Kidney glomerular epithelial cell (primary cell): Measurements from ENCODE around the gene GSKIP.

Experiments
- DNase-seq: peaks from one replicate; lab custom pipeline; 2025; lab: John Stamatoyannopoulos, UW

Gene GSKIP

GRCh38 chr14:96380735-96381134, 17.4 kb downstream of the GSKIP start:
- no peak for DNase-seq

GRCh38 chr14:96383445-96383844, 20.1 kb downstream of the GSKIP start:
- DNase-seq = no peak

DNA sequence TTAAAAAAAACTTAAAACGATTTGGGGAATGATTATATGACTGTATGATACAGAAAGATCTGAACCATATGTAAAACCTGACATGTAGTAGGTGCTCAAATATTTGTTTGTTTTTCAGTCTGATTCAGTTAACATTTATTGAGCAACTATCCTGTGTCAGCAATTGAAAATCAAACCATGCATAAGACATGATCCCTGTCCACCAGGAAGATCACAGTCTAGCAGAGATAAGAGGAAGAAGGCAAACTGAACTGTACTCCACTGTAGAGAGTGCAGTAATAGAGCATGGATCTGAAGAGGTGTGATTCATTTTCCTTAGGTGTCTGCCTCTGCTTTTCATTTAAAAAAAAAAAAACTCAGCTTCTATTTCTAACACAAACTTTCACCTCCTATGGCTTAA, 20.7 kb downstream of the GSKIP start:
- no peak for DNase-seq

DNA sequence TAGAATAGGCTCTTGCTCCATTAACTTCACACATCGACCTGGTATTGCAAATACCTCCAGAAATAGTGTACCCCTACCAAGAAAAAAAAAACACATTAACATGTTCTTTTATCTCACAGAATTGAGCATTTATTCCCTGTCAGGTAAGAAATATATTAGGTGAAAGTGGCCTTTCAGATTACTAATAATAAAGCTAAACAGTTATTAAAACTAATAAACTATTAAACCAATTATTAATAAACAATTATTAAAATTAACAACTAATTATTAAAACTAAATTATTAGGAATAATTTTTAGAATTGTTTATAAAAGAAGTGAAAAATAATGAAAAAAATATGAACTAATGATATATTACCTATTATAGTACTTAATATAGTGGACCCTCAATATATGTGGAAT, 21.4 kb downstream of the GSKIP start:
- DNase-seq = no peak

DNA sequence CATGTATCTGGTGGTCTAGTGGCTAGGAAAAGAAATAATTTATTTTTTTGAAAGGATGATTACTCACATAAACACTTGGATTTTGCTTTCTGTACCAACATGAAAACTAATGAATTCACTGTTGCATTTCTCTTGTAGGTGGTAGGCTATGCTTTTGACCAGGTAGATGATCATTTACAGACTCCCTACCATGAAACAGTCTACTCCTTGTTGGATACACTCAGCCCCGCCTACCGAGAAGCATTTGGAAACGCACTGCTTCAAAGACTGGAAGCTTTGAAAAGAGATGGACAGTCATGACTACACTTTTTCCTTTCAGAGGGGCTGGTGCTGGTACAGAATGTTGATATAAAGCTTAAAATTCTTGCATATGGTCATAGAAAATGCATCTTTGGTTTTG, 22.1 kb downstream of the GSKIP start:
- no peak for DNase-seq

DNA sequence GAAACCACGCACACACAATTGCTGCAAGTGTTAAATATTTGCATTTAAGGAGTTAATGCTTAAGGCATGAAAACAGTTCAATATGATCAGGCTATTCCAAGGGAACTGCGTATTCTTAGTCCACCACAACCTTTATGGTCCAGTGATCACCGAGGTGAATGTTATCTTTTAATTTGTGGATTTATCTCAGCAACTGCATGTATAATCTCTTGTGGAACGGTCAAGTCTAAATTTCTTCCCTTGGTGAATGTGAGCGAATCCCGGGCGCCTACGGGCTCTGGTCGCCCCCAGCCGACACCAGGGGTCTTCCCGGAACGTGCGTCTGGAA, 27.6 kb downstream of the GSKIP start:
- no peak for DNase-seq

- peak; percentile 79 for DNase-seq
Measured at GRCh38 chr14:96391293-96392118, 28.2 kb downstream of the GSKIP start.

DNA sequence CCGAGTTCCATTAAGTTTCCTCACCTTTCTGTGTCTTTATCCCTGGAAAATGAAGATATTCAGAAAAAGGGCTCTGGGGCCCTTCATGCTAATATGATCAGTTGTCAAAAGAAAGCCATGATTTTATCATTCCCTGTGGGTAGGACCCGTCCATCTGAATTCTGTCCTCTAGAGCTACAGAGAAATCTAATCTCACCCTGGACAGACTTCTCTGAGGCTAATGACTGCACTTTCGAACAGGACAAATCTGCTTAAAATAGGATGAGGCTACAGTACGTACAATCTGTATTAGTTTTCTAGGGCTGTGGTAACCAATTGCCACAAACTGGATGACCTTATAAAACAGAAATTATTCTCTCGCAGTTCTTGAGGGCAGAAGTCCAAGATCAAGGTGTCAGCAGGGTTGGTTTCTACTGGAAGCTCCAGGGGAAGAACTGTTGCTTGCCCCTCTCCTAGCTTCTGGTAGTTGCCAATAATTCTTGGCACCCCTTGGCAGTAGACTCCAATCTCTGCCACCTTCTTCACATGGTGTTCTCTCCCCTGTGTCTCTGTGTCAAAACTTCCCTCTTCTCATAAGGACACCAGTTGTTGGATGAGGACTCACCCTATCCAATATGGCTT, 29.9 kb downstream of the GSKIP start:
- DNase-seq = no peak

DNA sequence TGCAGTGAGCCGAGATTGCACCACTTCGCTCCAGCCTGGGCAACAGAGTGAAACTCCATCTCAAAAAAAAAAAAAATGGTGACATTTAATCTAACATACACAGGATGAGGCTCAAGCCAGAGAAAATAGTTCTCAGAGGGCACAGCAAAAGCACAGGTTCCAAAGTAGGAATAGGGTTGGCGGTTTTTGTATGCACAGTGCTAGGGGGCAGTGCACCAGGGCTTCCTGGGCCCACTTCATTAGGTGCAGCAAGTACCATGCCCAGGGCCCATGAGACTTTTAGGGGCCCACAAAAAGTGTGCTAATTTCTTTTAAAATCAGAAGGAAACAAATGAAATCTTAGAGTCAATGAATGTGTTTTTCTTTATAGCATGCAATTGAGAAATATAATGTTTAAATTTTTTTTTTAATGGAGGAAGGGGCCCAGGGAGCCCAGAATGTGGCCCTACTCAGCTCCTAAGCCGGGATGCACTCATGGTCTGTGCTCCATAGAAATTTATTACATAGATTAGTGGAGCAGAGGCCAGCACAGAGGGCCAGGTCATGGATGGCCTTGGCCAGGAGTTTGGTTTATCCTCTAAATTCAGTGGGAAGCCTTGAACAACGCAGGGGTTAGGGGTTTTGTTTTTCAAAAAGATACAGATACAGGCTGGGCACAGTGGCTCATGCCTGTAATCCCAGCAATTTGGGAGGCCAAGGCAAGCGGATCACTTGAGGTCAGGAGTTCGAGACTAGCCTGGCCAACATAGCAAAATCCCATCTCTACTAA, 30.9 kb downstream of the GSKIP start:
- DNase-seq = no peak

DNA sequence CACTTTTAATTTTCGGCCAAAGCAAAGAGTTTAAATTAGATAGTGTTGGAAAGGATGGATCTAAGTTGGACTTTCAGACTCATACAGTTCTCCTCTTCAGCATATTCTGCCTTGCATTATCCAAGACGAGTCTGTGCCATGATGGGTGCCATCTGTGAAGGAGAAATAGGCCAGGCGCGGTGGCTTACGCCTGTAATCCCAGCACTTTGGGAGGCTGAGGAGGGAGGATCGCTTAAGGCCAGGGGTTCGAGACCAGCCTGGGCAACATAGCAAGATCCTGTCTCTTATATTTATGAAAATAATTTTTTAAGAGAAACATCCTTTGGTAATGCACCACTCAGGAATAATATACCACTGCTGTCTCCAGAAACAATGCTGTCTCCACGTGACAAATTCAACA, 35.1 kb downstream of the GSKIP start:
- no peak for DNase-seq

DNA sequence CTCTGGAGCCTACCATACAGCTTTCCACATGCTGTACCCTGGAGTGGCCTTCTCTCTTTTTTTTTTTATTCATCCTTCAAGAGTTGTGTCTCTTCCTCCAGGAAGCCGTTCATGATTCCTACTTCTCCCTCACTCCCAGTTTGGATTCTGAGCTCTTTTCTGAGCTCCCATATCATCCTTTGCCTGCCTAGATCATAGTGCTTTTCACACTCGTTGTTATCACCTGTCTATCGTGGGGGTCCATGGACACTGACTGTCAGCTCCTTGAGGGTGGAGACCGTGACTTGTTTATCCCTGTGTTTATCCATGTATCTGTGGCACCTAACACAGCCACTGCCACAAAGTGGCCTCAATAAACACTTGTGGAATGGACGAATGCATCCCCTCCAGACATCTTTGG, 35.6 kb downstream of the GSKIP start:
- DNase-seq = no peak

DNA sequence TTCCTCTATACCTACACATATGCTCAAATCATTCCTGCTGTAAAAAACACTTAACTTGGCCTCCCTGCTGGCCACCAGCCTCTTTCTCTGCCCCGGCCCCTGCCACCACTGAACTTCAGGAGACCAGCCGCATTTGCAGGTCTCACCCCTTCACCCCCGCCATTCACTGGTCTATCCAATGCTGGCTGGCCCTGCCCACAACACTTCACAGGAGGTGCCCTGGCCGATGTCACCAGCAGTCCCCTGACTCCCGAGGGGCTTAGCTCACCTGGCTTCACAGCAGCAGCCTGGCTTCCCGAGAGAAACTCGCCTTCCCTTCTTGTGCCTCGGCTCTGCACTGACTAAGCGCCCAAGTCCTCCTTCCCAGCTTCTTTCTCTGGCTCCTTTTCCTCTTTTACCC, 36.1 kb downstream of the GSKIP start:
- no peak for DNase-seq

DNA sequence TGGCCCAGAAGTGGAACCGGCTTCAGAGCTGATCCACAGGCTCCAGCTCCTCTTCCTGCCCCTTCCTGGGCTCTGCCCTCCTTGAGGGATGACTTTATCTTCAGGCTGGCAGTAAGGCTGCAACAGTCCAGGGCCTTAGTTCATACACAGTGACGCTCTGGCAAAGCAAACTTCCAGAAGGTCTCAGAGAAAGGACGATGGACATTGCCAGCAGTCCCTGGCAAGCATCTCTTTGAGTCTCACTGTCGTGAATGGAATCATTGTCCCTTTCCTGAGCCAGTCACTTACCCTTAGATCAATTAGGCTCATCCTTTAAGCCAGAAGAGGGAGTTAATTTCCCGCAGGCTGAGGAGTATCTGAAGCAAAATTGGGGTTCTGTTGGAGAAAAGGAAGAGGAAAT, 37.2 kb downstream of the GSKIP start:
- DNase-seq = no peak

- DNase-seq = no peak
Measured at GRCh38 chr14:96403409-96403808, 40.1 kb downstream of the GSKIP start.

DNA sequence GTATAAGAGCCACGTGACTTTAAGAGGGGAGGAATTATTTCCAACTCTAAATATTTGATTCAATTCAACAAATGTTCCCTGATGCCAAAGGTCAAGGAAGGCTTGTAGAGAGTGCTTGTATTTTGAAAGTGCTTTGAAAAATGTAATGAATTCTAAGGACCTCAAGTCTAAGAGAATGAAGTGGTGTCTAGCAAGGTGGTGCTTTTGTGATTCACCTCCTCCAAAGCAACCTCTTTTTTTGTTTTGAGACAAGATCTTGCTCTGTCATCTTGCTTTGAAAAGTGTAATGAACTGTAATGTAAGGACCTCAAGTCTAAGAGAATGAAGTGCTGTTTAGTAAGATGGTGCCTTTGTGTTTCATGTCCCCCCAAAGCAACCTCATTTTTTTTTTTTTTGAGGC, 42.4 kb downstream of the GSKIP start:
- DNase-seq = no peak

GRCh38 chr14:96407935-96408570, 44.7 kb downstream of the GSKIP start:
- no peak for DNase-seq

GRCh38 chr14:96408608-96409007, 45.3 kb downstream of the GSKIP start:
- no peak for DNase-seq

DNA sequence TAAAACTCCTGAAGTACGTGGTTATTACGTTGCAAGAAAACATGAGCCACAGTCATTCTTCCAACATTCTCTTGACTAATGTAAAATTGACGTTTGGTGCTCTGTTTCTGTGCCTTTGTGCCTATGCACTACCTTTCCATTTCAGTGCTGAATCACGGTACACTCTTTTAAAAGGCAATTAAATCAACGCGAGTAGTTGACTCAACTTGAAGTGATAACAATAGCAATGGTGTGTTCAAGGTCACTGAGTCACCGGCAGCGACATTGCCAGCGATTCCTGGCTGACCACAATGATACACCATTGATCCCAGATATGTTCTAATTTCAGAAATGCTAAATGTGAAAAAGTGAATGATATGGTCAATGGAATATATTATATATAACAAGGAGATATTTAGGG, 46.4 kb downstream of the GSKIP start:
- no peak for DNase-seq

- no peak for DNase-seq
Measured at GRCh38 chr14:96410119-96410518, 46.8 kb downstream of the GSKIP start.

DNA sequence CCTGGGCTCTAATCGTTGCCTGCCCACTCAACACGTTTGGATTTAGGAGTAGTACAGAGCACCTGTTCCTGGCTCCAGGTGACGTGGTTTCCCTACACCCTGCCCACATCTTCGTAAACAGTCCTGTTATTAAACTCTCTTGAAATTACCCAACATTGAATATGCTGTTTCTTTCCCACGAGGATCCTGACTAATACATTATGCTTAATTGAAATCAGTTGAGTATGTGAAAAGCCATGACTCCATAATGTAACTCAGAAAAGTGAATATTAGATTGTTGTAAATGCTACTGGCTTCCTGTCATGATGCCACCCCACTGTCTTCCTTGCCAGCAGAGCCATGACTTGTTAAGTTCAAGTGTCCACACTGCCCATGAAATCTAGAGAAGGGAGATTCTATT, 50.2 kb downstream of the GSKIP start:
- DNase-seq = no peak

GRCh38 chr14:96415559-96415958, 52.2 kb downstream of the GSKIP start:
- DNase-seq = no peak

GRCh38 chr14:96416292-96416691, 53.0 kb downstream of the GSKIP start:
- DNase-seq = no peak

- DNase-seq = no peak
Measured at GRCh38 chr14:96417254-96417653, 53.9 kb downstream of the GSKIP start.
